Mammary epithelial cell (primary cell): Measurements from ENCODE around the gene FUT4.

Experiments used
- EZH2 ChIP-seq: IDR thresholded peaks from 2 replicates; pipeline ENCODE4 v1.6.1; 2012; ENCODE audit warnings: low read length, inconsistent platforms, borderline replicate concordance
- TF ChIP-seq, protein P1 (sequence below), 2 donors: IDR thresholded peaks in 1 of 2; conservative IDR thresholded peaks in 1 of 2; 2 replicates each; pipeline ENCODE4 v1.5.1; 2011 to 2012; ENCODE audit warnings: inconsistent platforms in 2 of 2, low read length in 2 of 2, mild to moderate bottlenecking in 2 of 2, control low read depth in 1 of 2, low read depth in 1 of 2; ENCODE audit not compliant: insufficient read depth in 1 of 2; ENCODE audit errors: extremely low read depth in 1 of 2

- no peak for TF ChIP-seq EZH2
- TF ChIP-seq, protein P1, sequence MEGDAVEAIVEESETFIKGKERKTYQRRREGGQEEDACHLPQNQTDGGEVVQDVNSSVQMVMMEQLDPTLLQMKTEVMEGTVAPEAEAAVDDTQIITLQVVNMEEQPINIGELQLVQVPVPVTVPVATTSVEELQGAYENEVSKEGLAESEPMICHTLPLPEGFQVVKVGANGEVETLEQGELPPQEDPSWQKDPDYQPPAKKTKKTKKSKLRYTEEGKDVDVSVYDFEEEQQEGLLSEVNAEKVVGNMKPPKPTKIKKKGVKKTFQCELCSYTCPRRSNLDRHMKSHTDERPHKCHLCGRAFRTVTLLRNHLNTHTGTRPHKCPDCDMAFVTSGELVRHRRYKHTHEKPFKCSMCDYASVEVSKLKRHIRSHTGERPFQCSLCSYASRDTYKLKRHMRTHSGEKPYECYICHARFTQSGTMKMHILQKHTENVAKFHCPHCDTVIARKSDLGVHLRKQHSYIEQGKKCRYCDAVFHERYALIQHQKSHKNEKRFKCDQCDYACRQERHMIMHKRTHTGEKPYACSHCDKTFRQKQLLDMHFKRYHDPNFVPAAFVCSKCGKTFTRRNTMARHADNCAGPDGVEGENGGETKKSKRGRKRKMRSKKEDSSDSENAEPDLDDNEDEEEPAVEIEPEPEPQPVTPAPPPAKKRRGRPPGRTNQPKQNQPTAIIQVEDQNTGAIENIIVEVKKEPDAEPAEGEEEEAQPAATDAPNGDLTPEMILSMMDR (conservative IDR thresholded peaks at IDR 0.05 in 1 of 2, IDR thresholded peaks at IDR 0.05 in 1 of 2; ENCODE audit: extremely low read depth in 1 of 2, insufficient read depth in 1 of 2, low read depth in 1 of 2, low read length in 2 of 2), result peak; percentile 62 to 65
Observed at GRCh38 chr11:94504689-94505293, 38.9 kb upstream of the FUT4 start.
